GM19035 (cell line): Measurements from ENCODE around the gene PRRT1.
"Not testable (repeated sequence)": the region's sequence is repeated elsewhere in the genome, so short reads cannot be mapped to it uniquely, and the experiment has no call there.

ENCODE experiments used
- ATAC-seq: cut with Tn5 transposase; IDR thresholded peaks from one replicate; pipeline ENCODE4 v1.9.1; 2021; ENCODE audit not compliant: unreplicated experiment

The PRRT1 gene

GRCh38 chr6:32152769-32153563 lies 1.2 kb upstream of the PRRT1 start:
- ATAC-seq, result no peak

- no peak for ATAC-seq
These were observed 417 bp downstream of the PRRT1 start for GRCh38 chr6:32151181-32151862.

GRCh38 chr6:32149932-32150870 lies 1.5 kb downstream of the PRRT1 start:
- no peak for ATAC-seq

GRCh38 chr6:32149092-32149755 lies 2.5 kb downstream of the PRRT1 start:
- ATAC-seq, result no peak

- ATAC-seq, result no peak
These were observed 3.2 kb downstream of the PRRT1 start for GRCh38 chr6:32148289-32149091.

- no peak for ATAC-seq
These were observed 4.2 kb downstream of the PRRT1 start for GRCh38 chr6:32147401-32148132.

GRCh38 chr6:32146687-32147086 lies 5.1 kb downstream of the PRRT1 start:
- ATAC-seq, result no peak

GRCh38 chr6:32146287-32146686 lies 5.5 kb downstream of the PRRT1 start:
- ATAC-seq, result no peak

GRCh38 chr6:32144238-32144637 lies 7.5 kb downstream of the PRRT1 start:
- not testable (repeated sequence) for ATAC-seq

GRCh38 chr6:32140420-32141046 lies 11.2 kb downstream of the PRRT1 start:
- no peak for ATAC-seq

- ATAC-seq, result no peak
These were observed 12.1 kb downstream of the PRRT1 start for GRCh38 chr6:32139590-32139989.

GRCh38 chr6:32137454-32137853 lies 14.3 kb downstream of the PRRT1 start:
- no peak for ATAC-seq

- ATAC-seq, result no peak
These were observed 18.0 kb downstream of the PRRT1 start for GRCh38 chr6:32133786-32134185.

- no peak for ATAC-seq
These were observed 19.6 kb downstream of the PRRT1 start for GRCh38 chr6:32132110-32132509.

GRCh38 chr6:32131439-32131948 lies 20.2 kb downstream of the PRRT1 start:
- ATAC-seq, result no peak

- peak; percentile 11 for ATAC-seq
These were observed 22.2 kb downstream of the PRRT1 start for GRCh38 chr6:32129297-32130088.

- no peak for ATAC-seq
These were observed 22.9 kb downstream of the PRRT1 start for GRCh38 chr6:32128751-32129296.
